ENCODE results near the gene BICDL1.

- TF ChIP-seq CTCF (IDR thresholded peaks at IDR 0.05) (no peak), POLR2AphosphoS5 (IDR thresholded peaks at IDR 0.05; ENCODE audit: insufficient read depth in 1 of 2, low read depth in 1 of 2) (no peak), POLR2A (IDR thresholded peaks at IDR 0.05) (no peak)
These were observed 97.0 kb downstream of the BICDL1 start for GRCh38 chr12:120085920-120086645.

Measured in vagina (tissue), 2 donors.